GM10847 (cell line): ENCODE measurements around the gene UGT1A8.

Experiments used
- POLR2A ChIP-seq: IDR thresholded peaks from 2 replicates; pipeline ENCODE4 v1.6.1; 2011; ENCODE audit not compliant: insufficient read length; ENCODE audit errors: extremely low read depth

Gene UGT1A8

GRCh38 chr2:233746475-233747282, 129.2 kb downstream of the UGT1A8 start:
- TF ChIP-seq POLR2A = no peak

DNA sequence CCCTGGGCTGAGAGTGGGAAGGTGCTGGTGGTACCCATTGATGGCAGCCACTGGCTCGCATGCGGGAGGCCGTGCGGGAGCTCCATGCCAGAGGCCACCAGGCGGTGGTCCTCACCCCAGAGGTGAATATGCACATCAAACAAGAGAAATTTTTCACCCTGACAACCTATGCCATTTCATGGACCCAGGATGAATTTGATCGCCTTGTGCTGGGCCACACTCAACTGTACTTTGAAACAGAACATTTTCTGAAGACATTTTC, 129.8 kb downstream of the UGT1A8 start:
- no peak for TF ChIP-seq POLR2A

GRCh38 chr2:233754872-233755611, 137.6 kb downstream of the UGT1A8 start:
- no peak for TF ChIP-seq POLR2A

DNA sequence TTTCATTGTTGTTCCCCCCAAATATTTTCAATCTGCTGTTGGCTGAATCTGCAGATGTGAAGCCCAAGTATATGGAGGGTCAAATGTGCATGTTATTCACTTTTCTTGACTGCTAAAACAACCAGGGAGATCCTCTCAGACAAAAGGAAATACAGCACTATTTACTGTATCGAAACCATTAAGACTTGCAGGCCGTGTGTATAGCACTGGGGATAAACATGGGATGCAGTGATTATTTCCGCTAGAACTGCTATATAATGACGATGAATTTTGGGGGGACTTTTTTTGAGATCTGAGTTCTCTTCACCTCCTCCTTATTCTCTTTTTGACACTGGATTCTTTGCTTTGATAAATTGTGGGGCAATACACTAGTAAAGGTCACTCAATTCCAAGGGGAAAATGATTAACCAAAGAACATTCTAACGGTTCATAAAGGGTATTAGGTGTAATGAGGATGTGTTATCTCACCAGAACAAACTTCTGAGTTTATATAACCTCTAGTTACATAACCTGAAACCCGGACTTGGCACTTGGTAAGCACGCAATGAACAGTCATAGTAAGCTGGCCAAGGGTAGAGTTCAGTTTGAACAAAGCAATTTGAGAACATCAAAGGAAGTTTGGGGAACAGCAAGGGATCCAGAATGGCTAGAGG, 139.1 kb downstream of the UGT1A8 start:
- no peak for TF ChIP-seq POLR2A

GRCh38 chr2:233758141-233758540, 140.7 kb downstream of the UGT1A8 start:
- no peak for TF ChIP-seq POLR2A

DNA sequence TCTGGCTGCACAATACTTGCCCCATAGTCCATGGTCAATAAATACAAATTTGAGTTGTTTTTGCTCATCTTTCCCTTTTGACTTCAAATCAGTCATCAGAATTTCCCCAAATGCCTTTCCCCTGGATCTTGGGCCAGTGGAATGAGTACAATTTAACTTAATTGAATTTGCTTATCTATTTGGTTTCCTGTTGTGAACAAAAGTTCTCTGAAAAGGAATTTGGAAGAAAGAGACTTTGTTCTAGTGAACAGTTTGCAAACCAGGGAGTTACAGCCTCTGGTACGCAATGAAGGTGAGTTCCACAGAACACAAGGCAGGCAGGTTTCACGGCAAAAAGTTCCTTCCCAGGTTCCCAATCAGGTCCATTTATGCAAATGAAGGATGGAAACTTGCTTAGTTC, 141.4 kb downstream of the UGT1A8 start:
- no peak for TF ChIP-seq POLR2A

DNA sequence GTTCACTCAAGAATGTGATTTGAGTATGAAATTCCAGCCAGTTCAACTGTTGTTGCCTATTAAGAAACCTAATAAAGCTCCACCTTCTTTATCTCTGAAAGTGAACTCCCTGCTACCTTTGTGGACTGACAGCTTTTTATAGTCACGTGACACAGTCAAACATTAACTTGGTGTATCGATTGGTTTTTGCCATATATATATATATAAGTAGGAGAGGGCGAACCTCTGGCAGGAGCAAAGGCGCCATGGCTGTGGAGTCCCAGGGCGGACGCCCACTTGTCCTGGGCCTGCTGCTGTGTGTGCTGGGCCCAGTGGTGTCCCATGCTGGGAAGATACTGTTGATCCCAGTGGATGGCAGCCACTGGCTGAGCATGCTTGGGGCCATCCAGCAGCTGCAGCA, 142.6 kb downstream of the UGT1A8 start, which contains the start of gene UGT1A1:
UGT1A1 (plus strand) TSS at position 228 of the 400 bp plus-strand sequence; CDS start at position 246, 18 bp downstream.
- TF ChIP-seq POLR2A = no peak

DNA sequence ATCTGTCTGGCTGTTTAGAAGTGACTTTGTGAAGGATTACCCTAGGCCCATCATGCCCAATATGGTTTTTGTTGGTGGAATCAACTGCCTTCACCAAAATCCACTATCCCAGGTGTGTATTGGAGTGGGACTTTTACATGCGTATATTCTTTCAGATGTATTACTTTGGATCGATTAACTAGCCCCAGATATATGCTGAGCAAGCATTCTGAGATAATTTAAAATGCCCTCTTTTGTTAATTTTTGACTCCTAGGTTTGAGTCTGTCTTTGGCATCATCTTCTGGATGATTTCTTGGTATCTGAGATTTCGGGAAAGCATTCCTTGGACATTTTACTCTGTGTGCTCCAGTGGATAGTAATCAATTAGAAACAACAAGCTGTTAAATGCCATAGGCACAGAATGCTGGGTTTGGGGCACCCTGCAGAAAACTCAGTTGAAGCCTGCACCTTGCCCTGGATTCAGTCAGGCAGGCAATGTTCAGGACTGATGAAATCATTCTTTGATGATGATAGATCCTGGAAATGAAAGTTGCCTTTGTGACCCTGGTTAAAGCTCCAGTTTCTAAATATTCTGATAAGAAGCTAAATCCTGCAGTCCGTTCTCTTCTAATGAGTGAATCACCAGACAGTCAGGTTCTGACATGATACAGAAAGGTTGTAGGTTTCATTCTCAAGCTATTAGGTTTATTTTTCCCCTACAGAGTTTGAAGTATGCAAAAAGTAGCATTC, 143.8 kb downstream of the UGT1A8 start:
- no peak for TF ChIP-seq POLR2A

DNA sequence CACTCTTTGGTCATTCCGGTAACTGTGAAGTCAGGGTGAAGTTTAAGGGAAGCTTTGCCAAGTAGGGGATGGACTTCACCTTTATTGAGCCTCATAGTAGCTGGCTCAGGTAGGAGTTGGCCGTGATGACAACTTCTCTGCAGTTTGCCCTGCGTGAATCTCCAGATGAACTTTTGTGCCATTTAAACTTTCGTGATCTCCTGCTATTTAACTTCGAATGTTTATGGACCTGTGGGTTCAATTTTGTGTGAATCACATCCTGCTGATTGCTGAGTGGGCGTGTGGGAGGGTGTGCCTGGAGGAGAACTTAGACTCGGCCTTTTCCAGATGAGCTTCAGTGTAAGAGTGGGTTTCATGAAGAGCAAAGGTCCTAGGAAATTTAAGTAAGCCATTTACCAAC, 146.8 kb downstream of the UGT1A8 start:
- TF ChIP-seq POLR2A = no peak

- TF ChIP-seq POLR2A = no peak
These were observed 147.3 kb downstream of the UGT1A8 start for GRCh38 chr2:233764761-233765160.

GRCh38 chr2:233766416-233766815, 149.0 kb downstream of the UGT1A8 start:
- no peak for TF ChIP-seq POLR2A

DNA sequence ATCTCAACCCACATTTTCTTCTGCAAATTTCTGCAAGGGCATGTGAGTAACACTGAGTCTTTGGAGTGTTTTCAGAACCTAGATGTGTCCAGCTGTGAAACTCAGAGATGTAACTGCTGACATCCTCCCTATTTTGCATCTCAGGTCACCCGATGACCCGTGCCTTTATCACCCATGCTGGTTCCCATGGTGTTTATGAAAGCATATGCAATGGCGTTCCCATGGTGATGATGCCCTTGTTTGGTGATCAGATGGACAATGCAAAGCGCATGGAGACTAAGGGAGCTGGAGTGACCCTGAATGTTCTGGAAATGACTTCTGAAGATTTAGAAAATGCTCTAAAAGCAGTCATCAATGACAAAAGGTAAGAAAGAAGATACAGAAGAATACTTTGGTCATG, 150.6 kb downstream of the UGT1A8 start:
- TF ChIP-seq POLR2A = no peak

- no peak for TF ChIP-seq POLR2A
These were observed 151.8 kb downstream of the UGT1A8 start for GRCh38 chr2:233769260-233769659.

DNA sequence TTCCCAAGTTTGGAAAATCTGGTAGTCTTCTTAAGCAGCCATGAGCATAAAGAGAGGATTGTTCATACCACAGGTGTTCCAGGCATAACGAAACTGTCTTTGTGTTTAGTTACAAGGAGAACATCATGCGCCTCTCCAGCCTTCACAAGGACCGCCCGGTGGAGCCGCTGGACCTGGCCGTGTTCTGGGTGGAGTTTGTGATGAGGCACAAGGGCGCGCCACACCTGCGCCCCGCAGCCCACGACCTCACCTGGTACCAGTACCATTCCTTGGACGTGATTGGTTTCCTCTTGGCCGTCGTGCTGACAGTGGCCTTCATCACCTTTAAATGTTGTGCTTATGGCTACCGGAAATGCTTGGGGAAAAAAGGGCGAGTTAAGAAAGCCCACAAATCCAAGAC, 154.7 kb downstream of the UGT1A8 start:
- TF ChIP-seq POLR2A = no peak

- no peak for TF ChIP-seq POLR2A
These were observed 155.2 kb downstream of the UGT1A8 start for GRCh38 chr2:233772583-233772982.
